Tibial nerve (tissue), 4 donors: Measurements from ENCODE around the gene ORC1. TPM values are rescaled to one million over a fixed set of nuclear protein-coding genes. Genes with fewer than 3 reads are reported as not detected.
A peak's percentile ranks its signal among the peaks of the same experiment; 100 is the strongest.

Source experiments
- DNase-seq, 2 donors: peaks; one replicate each; pipeline ENCODE4 v3.0.0-alpha.2; 2019; ENCODE audit warnings: low spot score in 2 of 2
- H3K27ac ChIP-seq, 4 donors: fragments of 200-600 bp; sonication (generic) in 3 of 4; one replicate each; pipeline ENCODE4 v1.5.1; 2017 to 2019; ENCODE audit warnings: mild to moderate bottlenecking in 1 of 4
- H3K27me3 ChIP-seq, 2 donors: fragments of 200-600 bp; sonication (generic) in 1 of 2; one replicate each; pipeline versions ENCODE4 v1.5.1 to v1.6.0; 2017 to 2019
- H3K36me3 ChIP-seq, 3 donors: fragments of 200-600 bp; sonication (generic); one replicate each; pipeline ENCODE4 v1.5.1; 2018 to 2019
- H3K4me1 ChIP-seq, 4 donors: fragments of 200-600 bp; sonication (generic) in 3 of 4; one replicate each; pipeline ENCODE4 v1.5.1; 2017 to 2019
- H3K4me3 ChIP-seq, 4 donors: fragments of 200-600 bp; sonication (generic) in 3 of 4; one replicate each; pipeline ENCODE4 v1.5.1; 2017 to 2019; ENCODE audit warnings: mild to moderate bottlenecking in 1 of 4, moderate library complexity in 1 of 4
- H3K9me3 ChIP-seq, 4 donors: fragments of 200-600 bp; sonication (generic) in 3 of 4; one replicate each; pipeline ENCODE4 v1.5.1; 2017 to 2019
- CTCF ChIP-seq, 5 experiments: fragments of 200-600 bp in 3 of 5; fragments of 450-650 bp in 2 of 5; sonication (generic) in 3 of 5; IDR thresholded peaks; one replicate each; pipeline ENCODE4 v1.5.1; 2016 to 2019; ENCODE audit warnings: antibody characterized with exemption in 5 of 5, mild to moderate bottlenecking in 3 of 5, moderate library complexity in 2 of 5
- EP300 ChIP-seq, 2 donors: sonication (generic); formaldehyde crosslinking; IDR thresholded peaks; one replicate each; pipeline ENCODE4 v1.6.1; 2017; ENCODE audit warnings: antibody characterized with exemption in 2 of 2, mild to moderate bottlenecking in 1 of 2
- POLR2A ChIP-seq, 2 donors: fragments of 450-650 bp; IDR thresholded peaks; one replicate each; pipeline ENCODE4 v1.6.1; 2017; ENCODE audit warnings: antibody characterized with exemption in 2 of 2, mild to moderate bottlenecking in 2 of 2, moderate library complexity in 2 of 2
- whole genome bisulfite sequencing, 2 donors: methylation state at CpG; one replicate each; pipeline ENCODE4 v1.1.5; 2018; 5-methylcytosine and 5-hydroxymethylcytosine counted together
- total RNA-seq, 4 donors: library from RNA; depleted of rRNA; stranded (reverse); fragments of >200 nt; gene quantifications; one replicate each; pipeline ENCODE4 v1.1.0, GENCODE V29; 2016

ORC1 gene
- total RNA-seq, 4 donors from 2014 or later: 0.22 to 0.84 (median 0.35) TPM

GRCh38 chr1:52413410-52413989 lies 9.3 kb upstream of the ORC1 start:
- H3K4me3 ChIP-seq: no peak overlapping the region
- DNase-seq: no peak
- no peak for TF ChIP-seq EP300 (IDR thresholded peaks at IDR 0.05)
- no peak for TF ChIP-seq CTCF (IDR thresholded peaks at IDR 0.05)
- no peak for TF ChIP-seq POLR2A (IDR thresholded peaks at IDR 0.05)
- H3K36me3 ChIP-seq: peaks cover 0 to 99% (median 50%) of the 10 kb centered on the region in 3 donors
- H3K27me3 ChIP-seq: no peaks in the 10 kb centered on the region
- no peaks in the 10 kb centered on the region for H3K9me3 ChIP-seq
- H3K4me1 ChIP-seq: no peaks in the 10 kb centered on the region
- WGBS, 2 donors: 95% methylated on average over 10 of the region's 10 CpGs
- H3K27ac ChIP-seq: no peak overlapping the region

GRCh38 chr1:52404975-52405338 lies 734 bp upstream of the ORC1 start:
- 3 to 4% methylated on average over 8 of the region's 8 CpGs for WGBS, 2 donors
- Histone ChIP-seq H3K36me3 (peaks cover 0 to 43% (median 9%) of the 10 kb centered on the region in 3 donors), H3K27me3 (no peaks in the 10 kb centered on the region), H3K4me3 (peak overlapping the region; percentile 70 to 92 (median 72)), H3K27ac (peak overlapping the region; percentile 89 to 93 (median 92)), H3K4me1 (peaks cover 4 to 32% (median 20%) of the 10 kb centered on the region in 4 donors), H3K9me3 (no peaks in the 10 kb centered on the region)
- no peak for DNase-seq
- TF ChIP-seq POLR2A (IDR thresholded peaks at IDR 0.05) (no peak), CTCF (IDR thresholded peaks at IDR 0.05) (peak in 1 of 5 experiments; percentile 15), EP300 (IDR thresholded peaks at IDR 0.05) (no peak)

- WGBS, 2 donors: 0 to 1% methylated on average over 14 to 16 of the region's 16 CpGs
- Histone ChIP-seq H3K4me1 (peaks cover 4 to 32% (median 20%) of the 10 kb centered on the region in 4 donors), H3K36me3 (peaks cover 0 to 30% (median 1%) of the 10 kb centered on the region in 3 donors), H3K4me3 (peak overlapping the region; percentile 70 to 92 (median 72)), H3K27ac (peak overlapping the region in 2 of 4 donors; percentile 89 to 93), H3K27me3 (no peaks in the 10 kb centered on the region), H3K9me3 (no peaks in the 10 kb centered on the region)
- no peak for DNase-seq
- no peak for TF ChIP-seq CTCF (IDR thresholded peaks at IDR 0.05)
- TF ChIP-seq POLR2A (IDR thresholded peaks at IDR 0.05): no peak
- TF ChIP-seq EP300 (IDR thresholded peaks at IDR 0.05): no peak
These were observed 582 bp downstream of the ORC1 start for GRCh38 chr1:52403566-52404115.

GRCh38 chr1:52402860-52403240 lies 1.4 kb downstream of the ORC1 start:
- no peak for DNase-seq
- Histone ChIP-seq H3K27ac (no peak overlapping the region), H3K36me3 (peaks cover 0 to 22% (median 0%) of the 10 kb centered on the region in 3 donors), H3K4me3 (no peak overlapping the region), H3K27me3 (no peaks in the 10 kb centered on the region), H3K4me1 (peaks cover 4 to 32% (median 20%) of the 10 kb centered on the region in 4 donors), H3K9me3 (no peaks in the 10 kb centered on the region)
- no peak for TF ChIP-seq EP300 (IDR thresholded peaks at IDR 0.05)
- TF ChIP-seq CTCF (IDR thresholded peaks at IDR 0.05): no peak
- no peak for TF ChIP-seq POLR2A (IDR thresholded peaks at IDR 0.05)
- 63 to 69% methylated on average over 3 of the region's 3 CpGs for WGBS, 2 donors

GRCh38 chr1:52400131-52400530 lies 4.1 kb downstream of the ORC1 start:
- TF ChIP-seq EP300 (IDR thresholded peaks at IDR 0.05): no peak
- no peak for TF ChIP-seq POLR2A (IDR thresholded peaks at IDR 0.05)
- TF ChIP-seq CTCF (IDR thresholded peaks at IDR 0.05): no peak
- Histone ChIP-seq H3K36me3 (no peaks in the 10 kb centered on the region), H3K27ac (no peak overlapping the region), H3K4me1 (peaks cover 0 to 13% (median 10%) of the 10 kb centered on the region in 4 donors), H3K4me3 (no peak overlapping the region), H3K9me3 (no peaks in the 10 kb centered on the region), H3K27me3 (no peaks in the 10 kb centered on the region)
- 93 to 99% methylated on average over 6 of the region's 6 CpGs for WGBS, 2 donors
- no peak for DNase-seq
